ENCODE measurements around the gene POLE.

POLE gene

GRCh38 chr12:132638541-132639408, 48.4 kb downstream of the POLE start:
- Histone ChIP-seq H3K4me3 (ENCODE audit: low read depth in 1 of 2, low read length in 1 of 2) (no peak overlapping the region), H3K4me1 (ENCODE audit: control insufficient read depth in 1 of 2, insufficient read depth in 1 of 2, low read depth in 1 of 2, low read length in 1 of 2) (no peaks in the 10 kb centered on the region), H3K9me3 (no peaks in the 10 kb centered on the region), H3K27me3 (no peaks in the 10 kb centered on the region), H3K36me3 (peaks cover 96% of the 10 kb centered on the region), H3K27ac (no peak overlapping the region)
- TF ChIP-seq, protein P1, sequence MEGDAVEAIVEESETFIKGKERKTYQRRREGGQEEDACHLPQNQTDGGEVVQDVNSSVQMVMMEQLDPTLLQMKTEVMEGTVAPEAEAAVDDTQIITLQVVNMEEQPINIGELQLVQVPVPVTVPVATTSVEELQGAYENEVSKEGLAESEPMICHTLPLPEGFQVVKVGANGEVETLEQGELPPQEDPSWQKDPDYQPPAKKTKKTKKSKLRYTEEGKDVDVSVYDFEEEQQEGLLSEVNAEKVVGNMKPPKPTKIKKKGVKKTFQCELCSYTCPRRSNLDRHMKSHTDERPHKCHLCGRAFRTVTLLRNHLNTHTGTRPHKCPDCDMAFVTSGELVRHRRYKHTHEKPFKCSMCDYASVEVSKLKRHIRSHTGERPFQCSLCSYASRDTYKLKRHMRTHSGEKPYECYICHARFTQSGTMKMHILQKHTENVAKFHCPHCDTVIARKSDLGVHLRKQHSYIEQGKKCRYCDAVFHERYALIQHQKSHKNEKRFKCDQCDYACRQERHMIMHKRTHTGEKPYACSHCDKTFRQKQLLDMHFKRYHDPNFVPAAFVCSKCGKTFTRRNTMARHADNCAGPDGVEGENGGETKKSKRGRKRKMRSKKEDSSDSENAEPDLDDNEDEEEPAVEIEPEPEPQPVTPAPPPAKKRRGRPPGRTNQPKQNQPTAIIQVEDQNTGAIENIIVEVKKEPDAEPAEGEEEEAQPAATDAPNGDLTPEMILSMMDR (IDR thresholded peaks at IDR 0.05), result no peak

DNA sequence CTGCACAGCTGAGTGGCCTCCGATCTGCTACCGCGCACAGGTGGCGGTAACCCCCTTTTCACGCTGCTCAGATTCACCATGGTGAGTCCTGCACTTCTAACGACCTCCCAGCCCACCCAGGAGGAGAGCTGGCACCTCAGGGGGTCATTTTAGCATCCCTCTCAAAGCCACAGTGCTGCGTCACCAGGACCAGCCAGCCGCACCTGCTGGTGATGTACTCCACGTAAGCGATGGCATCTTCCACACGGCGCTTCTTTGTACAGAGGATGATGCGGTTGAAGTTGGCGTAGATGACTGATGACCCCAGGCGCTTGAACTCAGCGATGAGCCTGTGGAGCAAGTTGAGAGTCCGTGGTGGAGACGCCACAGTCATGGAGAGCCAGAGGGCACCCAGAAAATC, 49.3 kb downstream of the POLE start:
- H3K4me1 ChIP-seq (ENCODE audit: control insufficient read depth in 1 of 2, insufficient read depth in 1 of 2, low read depth in 1 of 2, low read length in 1 of 2), result no peaks in the 10 kb centered on the region
- H3K36me3 ChIP-seq, result peaks cover 95% of the 10 kb centered on the region
- H3K9me3 ChIP-seq, result no peaks in the 10 kb centered on the region

GRCh38 chr12:132635076-132635955, 51.8 kb downstream of the POLE start:
- H3K4me1 ChIP-seq (ENCODE audit: control insufficient read depth in 1 of 2, insufficient read depth in 1 of 2, low read depth in 1 of 2, low read length in 1 of 2), result no peaks in the 10 kb centered on the region
- H3K36me3 ChIP-seq, result peaks cover 95% of the 10 kb centered on the region
- no peak overlapping the region for H3K4me3 ChIP-seq (ENCODE audit: low read depth in 1 of 2, low read length in 1 of 2)
- no peak overlapping the region for H3K27ac ChIP-seq
- no peaks in the 10 kb centered on the region for H3K9me3 ChIP-seq
- no peaks in the 10 kb centered on the region for H3K27me3 ChIP-seq
- TF ChIP-seq, protein P1 (IDR thresholded peaks at IDR 0.05), result no peak

More for the DNA sequence above, 49.3 kb downstream of the POLE start:
- no peaks in the 10 kb centered on the region for H3K27me3 ChIP-seq
- TF ChIP-seq, protein P1 (IDR thresholded peaks at IDR 0.05), result no peak
- no peak overlapping the region for H3K27ac ChIP-seq
- no peak overlapping the region for H3K4me3 ChIP-seq (ENCODE audit: low read depth in 1 of 2, low read length in 1 of 2)

- Histone ChIP-seq H3K27me3 (no peaks in the 10 kb centered on the region), H3K4me3 (ENCODE audit: low read depth in 1 of 2, low read length in 1 of 2) (no peak overlapping the region), H3K27ac (no peak overlapping the region), H3K9me3 (no peaks in the 10 kb centered on the region), H3K36me3 (peaks cover 95% of the 10 kb centered on the region), H3K4me1 (ENCODE audit: control insufficient read depth in 1 of 2, insufficient read depth in 1 of 2, low read depth in 1 of 2, low read length in 1 of 2) (no peaks in the 10 kb centered on the region)
- TF ChIP-seq, protein P1 (IDR thresholded peaks at IDR 0.05), result no peak
These were observed 52.6 kb downstream of the POLE start for GRCh38 chr12:132634411-132634990.

DNA sequence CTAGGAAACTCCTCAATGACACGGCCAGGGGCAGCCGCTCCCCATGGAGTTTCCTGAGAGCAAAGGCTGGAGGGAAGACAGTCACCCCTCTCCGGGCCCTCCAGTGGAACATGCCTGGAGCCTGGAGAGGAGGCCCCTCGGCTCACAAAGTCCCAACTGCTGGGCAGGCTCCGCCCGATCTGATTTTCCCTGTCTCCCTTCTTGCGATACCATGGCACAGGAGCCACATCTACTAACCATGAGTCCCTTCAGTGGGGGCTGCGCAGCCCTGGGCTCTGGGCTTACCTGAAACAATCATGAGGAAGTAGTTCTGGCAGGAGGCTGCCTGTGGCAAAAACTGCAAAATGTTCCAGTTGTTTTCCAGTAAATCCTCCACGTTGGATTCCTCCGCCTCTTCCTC, 53.2 kb downstream of the POLE start:
- TF ChIP-seq, protein P1 (IDR thresholded peaks at IDR 0.05), result no peak
- Histone ChIP-seq H3K4me1 (ENCODE audit: control insufficient read depth in 1 of 2, insufficient read depth in 1 of 2, low read depth in 1 of 2, low read length in 1 of 2) (no peaks in the 10 kb centered on the region), H3K36me3 (peaks cover 95% of the 10 kb centered on the region), H3K4me3 (ENCODE audit: low read depth in 1 of 2, low read length in 1 of 2) (no peak overlapping the region), H3K27ac (no peak overlapping the region), H3K27me3 (no peaks in the 10 kb centered on the region), H3K9me3 (no peaks in the 10 kb centered on the region)
